Measurements from ENCODE around the gene ZC3H12C. TPM values are rescaled to one million over a fixed set of nuclear protein-coding genes. Genes with fewer than 3 reads are reported as not detected.

Gene ZC3H12C
- total and polyA plus RNA-seq, 4 donors, result 3.4 to 27.1 (median 9.1) TPM

DNA sequence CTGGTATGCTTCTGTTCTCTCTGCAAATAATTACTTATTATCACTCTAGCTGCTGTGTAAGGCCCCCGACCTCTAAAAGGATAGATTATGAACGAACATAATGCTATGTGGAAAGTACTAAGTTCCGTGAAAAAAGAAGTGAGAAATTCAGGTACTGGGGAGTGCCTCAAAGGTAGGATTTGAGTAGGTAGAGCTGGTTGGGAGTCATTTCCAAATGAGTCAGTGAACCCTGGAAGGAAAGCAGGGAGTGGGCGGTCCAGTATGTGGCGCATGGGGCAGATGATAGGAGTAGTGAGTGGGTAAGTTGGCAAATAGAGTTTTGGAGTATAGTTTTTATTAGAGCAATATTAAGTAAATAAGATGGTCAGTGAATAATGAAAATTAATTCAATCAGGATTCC, 2.4 kb downstream of the ZC3H12C start:
- no peak overlapping the region for H3K9ac ChIP-seq (ENCODE audit: insufficient read depth in 1 of 2, low read length in 2 of 2)

DNA sequence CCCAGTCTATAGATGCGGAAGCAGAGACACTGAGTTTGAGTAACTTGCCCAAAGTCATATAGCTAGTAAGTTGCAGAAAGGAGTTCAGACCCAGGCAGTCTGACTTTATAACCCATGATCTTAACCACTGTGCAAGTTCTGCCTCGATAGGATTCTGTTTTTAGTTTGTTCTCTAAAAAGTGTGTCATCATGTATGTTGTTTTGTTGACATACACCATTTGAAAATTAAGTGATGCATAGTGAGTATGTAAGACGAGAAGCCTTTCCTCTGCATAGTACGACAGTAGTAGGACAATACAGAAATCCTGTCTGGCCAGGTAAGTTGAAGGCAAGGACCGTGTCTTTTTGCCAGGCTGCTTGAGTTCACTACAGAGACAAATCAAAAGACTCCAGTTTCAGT, 3.3 kb downstream of the ZC3H12C start:
- H3K4me1 ChIP-seq (ENCODE audit: control insufficient read depth in 5 of 5, insufficient read depth in 5 of 5, low read length in 5 of 5), result peaks cover 0 to 18% (median 5%) of the 10 kb centered on the region in 5 donors
- ATAC-seq (ENCODE audit: insufficient read depth, low FRiP score), result no peak
- H3K4me3 ChIP-seq, result no peak overlapping the region
- no peaks in the 10 kb centered on the region for H3K36me3 ChIP-seq (ENCODE audit: control insufficient read depth in 4 of 4, insufficient read depth in 4 of 4, low read length in 4 of 4)
- no peak for DNase-seq
- TF ChIP-seq, protein P1, sequence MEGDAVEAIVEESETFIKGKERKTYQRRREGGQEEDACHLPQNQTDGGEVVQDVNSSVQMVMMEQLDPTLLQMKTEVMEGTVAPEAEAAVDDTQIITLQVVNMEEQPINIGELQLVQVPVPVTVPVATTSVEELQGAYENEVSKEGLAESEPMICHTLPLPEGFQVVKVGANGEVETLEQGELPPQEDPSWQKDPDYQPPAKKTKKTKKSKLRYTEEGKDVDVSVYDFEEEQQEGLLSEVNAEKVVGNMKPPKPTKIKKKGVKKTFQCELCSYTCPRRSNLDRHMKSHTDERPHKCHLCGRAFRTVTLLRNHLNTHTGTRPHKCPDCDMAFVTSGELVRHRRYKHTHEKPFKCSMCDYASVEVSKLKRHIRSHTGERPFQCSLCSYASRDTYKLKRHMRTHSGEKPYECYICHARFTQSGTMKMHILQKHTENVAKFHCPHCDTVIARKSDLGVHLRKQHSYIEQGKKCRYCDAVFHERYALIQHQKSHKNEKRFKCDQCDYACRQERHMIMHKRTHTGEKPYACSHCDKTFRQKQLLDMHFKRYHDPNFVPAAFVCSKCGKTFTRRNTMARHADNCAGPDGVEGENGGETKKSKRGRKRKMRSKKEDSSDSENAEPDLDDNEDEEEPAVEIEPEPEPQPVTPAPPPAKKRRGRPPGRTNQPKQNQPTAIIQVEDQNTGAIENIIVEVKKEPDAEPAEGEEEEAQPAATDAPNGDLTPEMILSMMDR (IDR thresholded peaks at IDR 0.05; ENCODE audit: control extremely low read depth, extremely low read depth), result no peak
- 74 to 80% methylated on average over 5 of the region's 5 CpGs for whole genome bisulfite sequencing, 2 donors
- H3K9ac ChIP-seq (ENCODE audit: insufficient read depth in 1 of 2, low read length in 2 of 2), result no peak overlapping the region
- H3K9me3 ChIP-seq (ENCODE audit: control insufficient read depth in 4 of 4, insufficient read depth in 3 of 4, low read length in 3 of 4), result no peaks in the 10 kb centered on the region
- H3K27me3 ChIP-seq (ENCODE audit: control insufficient read depth in 3 of 3, insufficient read depth in 3 of 3, low read length in 2 of 3), result no peaks in the 10 kb centered on the region
- no peak overlapping the region for H3K27ac ChIP-seq (ENCODE audit: low read depth in 1 of 2, low read length in 1 of 2)

More for the DNA sequence above, 2.4 kb downstream of the ZC3H12C start:
- ATAC-seq (ENCODE audit: insufficient read depth, low FRiP score) (no peak), DNase-seq (no peak)
- no peaks in the 10 kb centered on the region for H3K27me3 ChIP-seq (ENCODE audit: control insufficient read depth in 3 of 3, insufficient read depth in 3 of 3, low read length in 2 of 3)
- WGBS, 2 donors, result 63 to 65% methylated on average over 5 of the region's 5 CpGs
- H3K9me3 ChIP-seq (ENCODE audit: control insufficient read depth in 4 of 4, insufficient read depth in 3 of 4, low read length in 3 of 4), result no peaks in the 10 kb centered on the region
- H3K4me1 ChIP-seq (ENCODE audit: control insufficient read depth in 5 of 5, insufficient read depth in 5 of 5, low read length in 5 of 5), result peaks cover 0 to 18% (median 5%) of the 10 kb centered on the region in 5 donors
- TF ChIP-seq, protein P1 (IDR thresholded peaks at IDR 0.05; ENCODE audit: control extremely low read depth, extremely low read depth), result no peak
- H3K36me3 ChIP-seq (ENCODE audit: control insufficient read depth in 4 of 4, insufficient read depth in 4 of 4, low read length in 4 of 4), result no peaks in the 10 kb centered on the region
- H3K27ac ChIP-seq (ENCODE audit: low read depth in 1 of 2, low read length in 1 of 2), result no peak overlapping the region
- H3K4me3 ChIP-seq, result no peak overlapping the region

DNA sequence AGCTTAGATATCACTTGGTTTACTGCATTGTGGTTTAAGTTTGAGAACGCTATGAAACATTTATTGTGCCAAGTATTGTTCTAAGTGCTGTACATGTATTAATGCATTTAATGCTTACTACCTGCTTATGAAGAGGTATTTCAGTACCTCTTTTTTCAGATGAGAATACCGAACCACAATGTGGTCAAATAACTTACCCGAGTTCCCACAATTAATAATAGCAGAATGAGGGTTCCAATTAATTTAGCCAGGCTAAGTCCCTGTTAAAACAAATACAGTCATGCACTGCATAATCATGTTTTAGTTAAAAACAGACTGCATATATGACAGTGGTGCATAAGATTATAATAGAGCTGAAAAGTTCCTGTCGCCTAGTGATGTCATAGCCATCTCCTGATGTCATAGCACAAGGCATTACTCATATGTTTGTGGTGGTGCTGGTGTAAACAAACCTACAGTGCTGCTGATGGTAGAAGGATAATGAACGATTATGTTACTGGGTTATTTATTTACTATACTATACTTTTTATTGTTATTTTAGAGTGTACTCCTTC, 4.3 kb downstream of the ZC3H12C start:
- 83 to 85% methylated on average over 5 of the region's 5 CpGs for WGBS, 2 donors

More for the DNA sequence above, 4.3 kb downstream of the ZC3H12C start:
- DNase-seq (no peak), ATAC-seq (ENCODE audit: insufficient read depth, low FRiP score) (no peak)
- no peaks in the 10 kb centered on the region for H3K27me3 ChIP-seq (ENCODE audit: control insufficient read depth in 3 of 3, insufficient read depth in 3 of 3, low read length in 2 of 3)
- peaks cover 0 to 3% (median 0%) of the 10 kb centered on the region in 4 donors for H3K36me3 ChIP-seq (ENCODE audit: control insufficient read depth in 4 of 4, insufficient read depth in 4 of 4, low read length in 4 of 4)
- TF ChIP-seq, protein P1 (IDR thresholded peaks at IDR 0.05; ENCODE audit: control extremely low read depth, extremely low read depth), result no peak
- peaks cover 0 to 12% (median 5%) of the 10 kb centered on the region in 5 donors for H3K4me1 ChIP-seq (ENCODE audit: control insufficient read depth in 5 of 5, insufficient read depth in 5 of 5, low read length in 5 of 5)
- no peak overlapping the region for H3K4me3 ChIP-seq
- H3K27ac ChIP-seq (ENCODE audit: low read depth in 1 of 2, low read length in 1 of 2), result no peak overlapping the region
- no peaks in the 10 kb centered on the region for H3K9me3 ChIP-seq (ENCODE audit: control insufficient read depth in 4 of 4, insufficient read depth in 3 of 4, low read length in 3 of 4)
- no peak overlapping the region for H3K9ac ChIP-seq (ENCODE audit: insufficient read depth in 1 of 2, low read length in 2 of 2)
